Fibroblast of skin of right quadriceps (primary cell): Measurements from ENCODE around the gene PTCRA.
A peak's percentile ranks its signal among the peaks of the same experiment; 100 is the strongest.
"Not testable (repeated sequence)": the region's sequence is repeated elsewhere in the genome, so short reads cannot be mapped to it uniquely, and the experiment has no call there.

ENCODE experiments used
- DNase-seq: peaks from one replicate; pipeline ENCODE4 v3.0.0-alpha.2; 2013

PTCRA gene

DNA sequence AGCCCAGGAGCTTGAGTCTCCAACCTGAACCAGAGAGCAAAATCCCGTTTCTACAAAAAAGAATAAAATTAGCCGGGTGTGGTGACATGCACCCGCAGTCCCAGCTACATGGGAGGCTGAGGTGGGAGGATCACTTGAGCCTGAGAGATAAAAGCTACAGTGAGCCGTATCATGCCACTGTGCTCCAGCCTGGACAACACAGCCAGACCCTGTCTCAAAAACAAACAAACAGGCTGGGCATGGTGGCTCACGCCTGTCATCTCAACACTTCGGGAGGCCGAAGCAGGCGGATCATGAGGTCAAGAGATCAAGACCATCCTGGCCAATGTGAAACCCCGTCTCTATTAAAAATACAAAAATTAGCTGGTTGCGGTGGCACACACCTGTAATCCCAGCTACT, 11.4 kb upstream of the PTCRA start:
- DNase-seq, result no peak

DNA sequence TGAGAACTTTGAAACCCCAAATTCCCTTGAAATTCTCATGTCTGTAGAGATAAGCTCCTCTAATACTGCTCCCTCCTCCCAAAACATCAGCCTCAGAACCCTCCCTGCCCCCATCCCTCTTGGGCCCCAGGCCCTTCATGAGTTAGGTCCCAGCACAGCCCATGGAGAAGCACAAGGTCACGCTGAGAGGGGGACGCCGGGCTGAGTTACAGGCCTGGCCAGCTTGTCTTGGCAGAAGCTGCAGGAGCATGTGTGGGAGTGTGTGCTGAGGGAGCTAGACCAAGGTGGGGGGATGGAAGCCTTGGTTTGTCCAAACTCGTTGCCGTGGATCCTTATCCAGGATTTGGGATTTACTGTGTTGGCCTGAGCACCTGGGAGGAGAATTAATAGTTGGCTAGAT, 8.5 kb upstream of the PTCRA start:
- DNase-seq, result no peak

DNA sequence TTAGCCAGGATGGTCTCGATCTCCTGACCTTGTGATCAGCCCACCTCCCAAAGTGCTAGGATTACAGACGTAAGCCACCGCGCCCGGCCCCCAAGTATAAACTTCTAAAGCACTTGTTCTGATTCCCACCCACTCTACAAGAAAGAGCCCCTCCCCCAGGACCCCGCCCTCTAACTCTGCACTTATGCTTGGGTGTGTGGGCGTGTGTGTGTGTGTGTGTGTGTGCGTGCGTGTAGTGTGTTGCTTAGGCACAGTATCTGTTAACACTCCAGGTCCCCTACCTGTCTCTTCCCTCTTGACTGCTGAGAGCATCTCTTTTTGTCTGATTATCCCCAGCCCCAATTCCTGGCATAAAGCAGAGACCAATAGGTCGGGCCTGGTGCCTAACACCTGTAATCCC, 6.0 kb upstream of the PTCRA start:
- no peak for DNase-seq

DNA sequence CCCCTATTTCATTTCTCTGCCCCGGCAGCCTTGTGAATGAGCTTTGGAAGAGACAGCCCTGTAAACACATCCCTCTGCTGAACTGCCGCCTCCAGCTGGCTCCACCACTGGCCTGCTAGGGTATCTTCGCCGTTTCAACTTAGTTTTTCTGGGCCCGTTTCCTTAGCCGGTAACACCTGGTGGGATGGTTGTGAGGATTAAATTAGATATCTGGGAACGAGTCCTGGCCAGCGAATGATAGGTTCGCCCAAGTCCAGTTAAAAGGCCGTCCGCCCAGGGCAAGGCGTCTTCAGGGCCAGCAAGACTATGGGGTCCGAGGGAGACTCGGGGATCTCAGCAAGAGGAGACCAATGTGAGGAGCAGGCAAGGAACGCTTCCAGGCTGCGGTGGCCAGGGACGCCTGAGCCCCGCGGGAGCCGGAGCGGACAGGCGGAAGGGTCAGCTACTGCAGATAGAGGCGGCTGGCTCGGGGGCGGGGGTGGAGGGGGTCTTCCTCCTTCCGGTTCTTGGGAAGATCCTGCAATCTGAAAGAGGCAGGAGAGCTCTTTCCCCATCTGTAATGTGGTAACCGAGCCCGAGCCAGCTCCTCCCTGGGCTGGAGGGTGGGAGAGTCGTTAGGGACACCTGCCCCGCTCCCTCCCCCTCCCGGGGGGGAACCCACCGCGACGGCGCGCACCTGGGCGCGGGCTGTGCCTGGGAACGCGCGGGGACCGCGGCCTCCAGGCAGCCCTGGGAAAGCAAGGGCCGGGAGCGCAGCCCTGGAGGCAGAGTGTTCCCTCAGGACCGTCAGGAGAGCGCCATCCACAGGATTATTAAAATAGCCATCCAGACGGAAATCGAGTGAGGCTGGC, 4.5 kb upstream of the PTCRA start:
- DNase-seq, result no peak

DNA sequence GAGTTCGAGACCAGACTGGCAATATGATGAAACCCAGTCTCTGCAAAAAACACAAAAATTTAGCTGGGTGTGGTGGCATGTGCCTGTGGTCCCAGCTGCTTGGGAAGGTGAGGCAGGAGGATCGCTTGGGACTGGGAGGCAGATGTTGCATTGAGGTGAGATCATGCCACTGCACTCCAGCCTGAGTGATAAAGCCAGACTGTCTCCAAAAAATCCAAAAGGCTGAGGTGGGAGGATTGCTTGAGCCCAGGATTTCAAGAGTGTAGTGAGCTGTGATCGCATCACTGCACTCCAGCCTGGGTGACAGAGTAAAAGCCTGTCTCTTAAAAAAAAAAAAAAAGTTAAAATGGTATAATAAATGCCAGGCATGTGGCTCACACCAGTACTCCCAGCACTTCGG, 1.3 kb upstream of the PTCRA start:
- DNase-seq, result no peak

DNA sequence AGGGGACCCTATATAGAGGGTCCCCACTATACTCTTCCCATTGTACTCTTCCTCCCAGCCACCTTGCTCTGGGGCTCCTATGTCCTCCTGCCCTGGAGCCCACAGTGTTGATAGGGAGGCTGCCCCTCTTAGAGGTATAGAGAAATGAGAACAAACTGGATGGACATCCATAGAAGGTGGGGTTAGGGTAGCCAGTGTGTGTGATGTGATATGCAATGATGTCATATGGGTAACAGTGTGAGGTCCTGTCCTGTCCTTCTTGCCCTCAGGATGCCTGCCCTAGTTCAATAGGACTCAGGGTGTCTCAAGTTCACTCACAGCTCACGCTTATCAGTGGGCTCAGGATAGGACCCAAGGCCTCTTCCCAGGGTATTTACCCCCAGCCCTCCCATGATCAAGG, 435 bp downstream of the PTCRA start:
- no peak for DNase-seq

DNA sequence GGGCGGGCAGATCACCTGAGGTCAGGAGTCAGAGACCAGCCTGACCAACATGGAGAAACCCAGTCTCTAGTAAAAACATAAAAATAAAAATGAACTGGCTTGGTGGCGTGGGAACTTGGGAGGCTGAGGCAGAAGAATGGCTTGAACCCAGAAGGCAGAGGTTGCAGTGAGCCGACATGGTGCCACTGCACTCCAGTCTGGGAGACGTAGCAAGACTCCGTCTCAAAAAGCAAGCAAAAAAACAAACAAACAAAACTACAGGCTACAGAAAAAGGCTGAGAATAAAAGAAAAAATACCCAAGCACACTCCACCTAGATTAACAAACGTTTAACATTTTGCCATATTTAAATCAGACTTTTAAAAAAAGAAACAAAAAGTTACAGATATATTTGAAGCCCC, 5.9 kb downstream of the PTCRA start:
- DNase-seq, result no peak

DNA sequence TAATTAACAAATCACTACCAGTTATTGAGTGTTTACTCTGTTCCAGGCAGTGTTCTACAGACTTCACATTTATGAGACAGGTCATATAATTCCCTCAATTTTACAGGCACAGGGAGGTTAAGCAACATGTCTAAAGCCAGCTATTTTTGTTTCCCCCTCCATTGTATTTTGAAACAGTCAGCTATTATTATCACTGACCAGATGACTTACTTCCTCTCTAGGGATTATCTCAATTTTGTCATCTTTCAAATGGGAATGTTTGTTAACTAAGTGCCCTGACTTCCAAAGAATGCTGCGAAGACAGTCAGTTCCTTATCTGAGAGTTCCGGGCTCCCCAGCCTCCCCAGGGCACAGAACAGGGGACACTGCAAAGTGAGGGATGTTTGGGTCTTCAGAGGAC, 7.8 kb downstream of the PTCRA start:
- no peak for DNase-seq

DNA sequence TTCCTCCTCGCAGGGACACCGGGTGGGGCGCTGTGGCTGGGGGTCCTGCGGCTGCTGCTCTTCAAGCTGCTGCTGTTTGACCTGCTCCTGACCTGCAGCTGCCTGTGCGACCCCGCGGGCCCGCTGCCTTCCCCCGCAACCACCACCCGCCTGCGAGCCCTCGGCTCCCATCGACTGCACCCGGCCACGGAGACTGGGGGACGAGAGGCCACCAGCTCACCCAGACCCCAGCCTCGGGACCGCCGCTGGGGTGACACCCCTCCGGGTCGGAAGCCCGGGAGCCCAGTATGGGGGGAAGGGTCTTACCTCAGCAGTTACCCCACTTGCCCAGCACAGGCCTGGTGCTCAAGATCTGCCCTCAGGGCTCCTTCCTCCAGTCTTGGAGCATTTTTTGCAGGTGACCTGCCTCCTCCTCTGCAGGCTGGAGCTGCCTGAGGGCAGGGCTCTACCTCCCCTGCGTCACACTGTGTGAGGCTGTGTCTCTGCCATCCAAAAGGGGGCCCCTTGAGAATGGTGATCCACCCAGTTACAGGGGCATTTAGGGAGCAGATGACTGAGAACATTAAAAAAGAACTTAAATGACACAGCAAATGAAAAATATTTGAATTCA, 9.5 kb downstream of the PTCRA start:
- DNase-seq, result no peak

DNA sequence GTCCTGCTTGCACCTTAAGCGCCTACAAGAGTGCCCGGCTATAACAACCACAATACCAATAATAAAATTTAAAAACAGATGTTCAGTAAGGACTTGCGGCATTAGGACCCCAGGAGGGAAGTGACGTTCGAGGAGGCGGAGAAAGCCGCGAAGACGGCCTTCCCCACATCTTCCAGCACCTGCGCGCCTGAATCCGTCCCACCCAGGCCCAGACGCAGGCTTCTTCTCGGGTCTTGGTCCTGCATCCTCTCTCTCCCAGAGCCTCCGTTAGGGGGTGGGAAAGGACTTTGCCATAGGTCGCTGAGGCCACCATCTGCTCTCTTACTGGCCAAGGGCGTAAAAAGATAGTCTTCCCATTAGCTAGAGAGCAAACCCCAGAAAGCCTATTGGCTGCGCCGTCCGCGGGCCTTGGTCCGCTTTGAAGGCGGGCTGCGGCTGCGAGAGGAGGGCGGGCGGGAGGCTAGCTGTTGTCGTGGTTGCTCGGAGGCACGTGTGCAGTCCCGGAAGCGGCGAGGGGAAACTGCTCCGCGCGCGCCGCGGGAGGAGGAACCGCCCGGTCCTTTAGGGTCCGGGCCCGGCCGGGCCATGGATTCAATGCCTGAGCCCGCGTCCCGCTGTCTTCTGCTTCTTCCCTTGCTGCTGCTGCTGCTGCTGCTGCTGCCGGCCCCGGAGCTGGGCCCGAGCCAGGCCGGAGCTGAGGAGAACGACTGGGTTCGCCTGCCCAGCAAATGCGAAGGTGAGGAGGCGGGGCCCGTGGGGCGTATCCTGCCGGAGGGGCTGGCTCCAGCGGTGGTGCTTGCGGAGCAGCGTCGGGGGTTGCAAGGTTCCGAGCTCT, 13.3 kb downstream of the PTCRA start, which contains the start of gene CNPY3:
Gene CNPY3, plus strand, starts transcription at position 495 of the 835 bp plus-strand sequence. Its CDS starts 91 bp downstream, at position 586.
- peak; percentile 98 for DNase-seq

DNA sequence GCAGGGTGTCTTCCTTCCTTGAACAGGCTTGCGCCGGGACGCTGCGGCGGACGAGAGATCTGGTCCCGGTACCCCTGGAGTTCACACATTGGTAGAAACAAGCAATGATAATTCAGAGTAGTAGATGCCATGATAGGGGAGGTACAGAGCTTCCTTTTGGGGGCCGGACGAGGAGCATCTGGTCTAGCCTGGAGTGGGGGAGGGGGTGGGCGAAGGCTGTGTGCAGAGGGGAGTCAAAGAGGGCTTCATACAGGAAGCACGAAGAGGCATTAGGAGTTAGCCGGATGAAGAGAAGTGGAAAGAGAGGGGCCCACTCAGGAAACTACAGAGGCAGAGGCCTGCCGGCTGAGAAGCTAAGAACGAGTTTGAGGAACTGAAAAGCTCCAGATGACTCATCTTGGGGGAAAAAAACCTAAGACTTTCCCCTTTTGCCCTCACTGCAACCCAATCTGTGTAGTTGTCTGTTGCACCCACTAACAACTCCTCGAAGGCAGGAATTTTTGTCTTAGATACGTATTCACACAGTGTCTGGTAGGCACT, 14.0 kb downstream of the PTCRA start:
- DNase-seq, result peak; percentile 75

DNA sequence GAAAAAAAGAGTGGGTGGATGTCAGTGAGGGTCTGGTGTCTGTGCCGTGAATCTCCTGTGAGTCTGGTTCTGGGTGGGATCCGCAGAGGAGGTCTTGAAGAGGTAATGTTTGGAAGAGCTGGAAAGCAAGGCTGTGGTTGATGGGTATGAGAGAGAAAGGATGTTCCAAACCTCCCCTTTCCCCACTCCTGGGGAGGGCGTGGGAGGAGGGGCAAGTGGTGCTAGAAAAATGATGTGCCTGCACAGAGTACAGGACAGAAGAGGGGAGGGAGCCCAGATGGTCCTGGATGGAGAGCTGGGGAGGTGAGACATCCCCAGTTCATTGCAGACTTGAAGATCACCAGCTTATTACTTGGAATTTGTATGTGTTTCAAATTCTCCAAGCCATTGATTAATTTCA, 16.6 kb downstream of the PTCRA start:
- no peak for DNase-seq

DNA sequence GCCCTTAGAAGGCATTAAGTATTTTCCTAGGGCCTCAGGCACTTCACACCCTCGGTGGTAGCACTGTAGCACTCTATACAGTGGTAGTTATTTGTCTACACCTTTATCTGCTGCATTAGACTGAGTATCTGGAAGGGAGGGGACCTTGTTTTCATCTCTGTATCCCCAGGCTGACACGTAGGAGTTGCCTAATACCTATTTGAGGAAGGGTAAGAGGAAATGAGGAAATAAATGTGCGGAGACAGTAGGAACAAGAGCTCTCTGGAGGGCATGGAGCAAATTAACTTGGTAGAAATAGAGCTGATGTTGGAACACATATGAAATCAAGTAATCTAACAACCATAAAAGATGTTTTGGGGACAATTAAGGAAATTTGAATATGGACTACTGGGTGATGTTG, 17.4 kb downstream of the PTCRA start:
- DNase-seq, result no peak

DNA sequence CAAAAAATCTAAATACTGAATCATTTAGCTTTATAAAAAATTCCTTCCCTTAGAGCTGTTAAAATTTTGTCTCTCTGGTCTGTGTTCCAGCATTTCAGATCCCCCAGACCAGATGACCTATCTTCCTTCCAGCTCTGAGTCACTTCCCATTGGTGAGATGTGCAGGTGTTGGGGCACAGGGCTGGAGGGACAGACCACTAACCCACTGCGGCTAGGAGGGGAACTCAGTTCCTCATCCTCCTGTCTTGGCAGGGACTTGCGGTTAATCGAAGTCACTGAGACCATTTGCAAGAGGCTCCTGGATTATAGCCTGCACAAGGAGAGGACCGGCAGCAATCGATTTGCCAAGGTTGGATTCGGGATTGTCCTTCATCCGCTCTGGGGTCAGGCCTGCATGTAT, 19.5 kb downstream of the PTCRA start:
- no peak for DNase-seq

DNA sequence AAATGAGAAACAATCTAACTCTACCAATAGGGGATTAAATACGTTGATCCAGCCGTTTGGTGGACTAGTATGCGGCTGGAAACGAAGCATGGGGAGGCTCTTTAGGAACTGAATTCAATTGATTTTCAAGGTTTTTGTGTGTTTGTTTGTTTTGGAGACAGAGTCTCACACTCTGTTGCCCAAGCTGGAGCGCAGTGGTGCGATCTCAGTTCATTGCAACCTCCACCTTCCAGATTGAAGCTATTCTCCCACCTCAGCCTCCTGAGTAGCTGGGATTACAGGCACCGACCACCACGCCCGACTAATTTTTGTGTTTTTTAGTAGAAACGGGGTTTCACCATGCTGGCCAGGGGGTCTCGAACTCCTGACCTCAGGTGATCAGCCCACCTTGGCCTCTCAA, 20.5 kb downstream of the PTCRA start:
- no peak for DNase-seq

DNA sequence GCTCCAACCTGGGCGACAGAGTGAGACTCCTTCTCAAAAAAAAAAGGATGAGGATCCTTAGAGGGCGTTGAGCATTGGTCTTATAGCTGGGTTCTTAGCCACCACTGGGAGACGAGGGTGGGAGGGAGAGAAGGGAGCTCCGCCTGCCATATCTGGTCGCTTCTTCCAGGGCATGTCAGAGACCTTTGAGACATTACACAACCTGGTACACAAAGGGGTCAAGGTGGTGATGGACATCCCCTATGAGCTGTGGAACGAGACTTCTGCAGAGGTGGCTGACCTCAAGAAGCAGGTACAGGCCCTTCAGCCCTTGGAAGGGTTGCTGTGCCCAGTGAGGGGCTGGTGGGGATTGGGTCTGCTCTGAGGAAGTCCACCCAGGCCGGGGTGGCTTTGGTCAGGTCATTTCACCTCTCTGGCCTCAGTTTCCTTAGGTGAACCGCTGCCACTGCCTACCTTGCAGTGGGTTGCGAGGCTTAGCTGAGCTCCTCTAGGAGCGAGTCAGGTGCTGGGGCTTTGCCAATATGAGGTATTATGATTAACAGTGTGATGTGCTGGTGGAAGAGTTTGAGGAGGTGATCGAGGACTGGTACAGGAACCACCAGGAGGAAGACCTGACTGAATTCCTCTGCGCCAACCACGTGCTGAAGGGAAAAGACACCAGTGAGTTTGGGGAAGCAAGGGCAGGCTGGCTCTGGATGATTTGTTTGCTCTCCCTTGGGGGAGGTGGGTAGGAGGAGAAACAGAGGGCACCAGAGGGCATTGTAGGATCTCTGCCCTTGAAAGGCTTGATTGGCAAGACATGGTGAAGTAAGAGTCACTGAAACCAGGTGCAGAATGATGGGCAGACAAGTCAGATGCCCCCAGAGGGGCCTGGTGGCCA, 21.9 kb downstream of the PTCRA start:
- DNase-seq, result no peak

DNA sequence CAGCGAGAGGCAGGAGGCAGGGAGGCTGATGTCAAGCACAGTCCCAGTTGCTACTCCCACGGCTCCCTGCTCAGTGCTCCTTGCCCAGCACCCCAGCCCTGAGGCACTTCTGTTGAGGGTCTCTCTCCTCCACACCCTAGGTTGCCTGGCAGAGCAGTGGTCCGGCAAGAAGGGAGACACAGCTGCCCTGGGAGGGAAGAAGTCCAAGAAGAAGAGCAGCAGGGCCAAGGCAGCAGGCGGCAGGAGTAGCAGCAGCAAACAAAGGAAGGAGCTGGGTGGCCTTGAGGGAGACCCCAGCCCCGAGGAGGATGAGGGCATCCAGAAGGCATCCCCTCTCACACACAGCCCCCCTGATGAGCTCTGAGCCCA, 22.6 kb downstream of the PTCRA start:
- DNase-seq, result no peak

DNA sequence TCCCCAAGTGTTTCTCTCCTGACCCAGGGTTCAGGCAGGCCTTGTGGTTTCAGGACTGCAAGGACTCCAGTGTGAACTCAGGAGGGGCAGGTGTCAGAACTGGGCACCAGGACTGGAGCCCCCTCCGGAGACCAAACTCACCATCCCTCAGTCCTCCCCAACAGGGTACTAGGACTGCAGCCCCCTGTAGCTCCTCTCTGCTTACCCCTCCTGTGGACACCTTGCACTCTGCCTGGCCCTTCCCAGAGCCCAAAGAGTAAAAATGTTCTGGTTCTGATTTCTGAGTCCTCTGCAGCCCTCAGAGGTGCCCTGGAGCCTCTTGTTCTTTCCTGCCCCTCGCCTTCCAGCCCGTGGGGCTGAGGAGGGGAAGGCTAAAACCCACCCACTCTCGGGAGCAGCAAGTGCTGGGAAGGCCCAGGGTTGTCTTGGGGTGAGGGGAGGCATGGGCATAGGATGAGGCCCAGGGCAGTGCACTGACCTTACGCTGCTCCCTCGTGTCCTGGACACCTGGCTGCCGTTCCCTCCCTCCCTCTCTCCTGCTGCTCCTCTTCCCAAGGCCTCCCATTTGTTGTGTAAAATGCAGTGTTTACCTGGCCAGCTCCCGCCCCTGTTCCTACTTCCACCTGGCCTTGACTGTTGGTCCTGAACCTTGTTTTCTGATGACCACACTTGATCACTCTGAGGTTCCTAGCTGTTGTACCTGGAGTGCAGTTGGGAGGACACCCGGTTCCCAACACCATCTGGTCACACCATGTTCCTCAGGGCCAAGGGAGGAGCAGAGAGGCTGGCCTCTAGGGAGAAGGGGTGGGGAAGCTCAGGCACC, 23.3 kb downstream of the PTCRA start:
- DNase-seq, result no peak

DNA sequence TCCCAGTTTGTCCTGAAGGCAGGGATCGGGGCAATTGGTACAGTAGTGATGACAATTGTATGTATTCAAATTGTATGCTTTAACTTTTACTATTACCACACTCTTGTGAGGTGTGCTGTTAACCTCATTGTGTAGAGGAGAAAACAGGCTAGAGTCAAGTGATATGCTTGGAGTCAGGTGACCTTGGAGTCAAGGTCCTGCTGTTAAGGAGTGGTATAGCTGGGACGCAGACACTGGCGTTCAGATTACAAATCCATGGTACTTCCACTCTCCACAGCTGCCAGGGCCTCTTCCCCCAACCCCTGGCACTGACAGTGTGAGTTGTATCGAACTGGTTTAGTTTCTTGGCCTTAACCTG, 23.9 kb downstream of the PTCRA start:
- no peak for DNase-seq

DNA sequence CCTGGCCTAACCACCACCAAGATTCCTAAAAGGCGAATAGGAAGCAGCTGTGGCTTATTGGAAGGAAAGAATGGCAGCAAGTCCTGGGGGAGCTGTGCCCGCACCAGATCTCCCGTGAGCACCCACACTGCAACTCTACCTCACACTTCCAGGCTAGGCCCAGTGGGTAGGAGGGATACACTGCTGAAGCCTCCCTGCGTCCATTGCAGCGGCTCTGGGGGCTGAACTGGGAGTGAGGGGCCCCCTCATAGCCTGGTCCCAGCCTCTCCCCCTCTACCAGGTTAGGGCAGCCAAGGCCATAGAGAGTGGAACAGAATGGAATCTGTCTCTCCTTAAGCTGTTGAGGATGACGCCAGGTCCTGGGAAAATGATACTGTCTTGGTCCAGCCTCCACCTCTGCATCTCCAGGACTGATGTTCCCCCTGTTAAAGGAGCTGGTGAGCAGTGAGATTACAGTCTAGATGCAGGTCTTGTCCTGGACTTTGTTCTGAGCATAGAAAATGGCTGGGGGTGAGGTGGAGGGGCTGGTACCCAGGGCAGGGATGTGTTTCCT, 24.7 kb downstream of the PTCRA start:
- no peak for DNase-seq

DNA sequence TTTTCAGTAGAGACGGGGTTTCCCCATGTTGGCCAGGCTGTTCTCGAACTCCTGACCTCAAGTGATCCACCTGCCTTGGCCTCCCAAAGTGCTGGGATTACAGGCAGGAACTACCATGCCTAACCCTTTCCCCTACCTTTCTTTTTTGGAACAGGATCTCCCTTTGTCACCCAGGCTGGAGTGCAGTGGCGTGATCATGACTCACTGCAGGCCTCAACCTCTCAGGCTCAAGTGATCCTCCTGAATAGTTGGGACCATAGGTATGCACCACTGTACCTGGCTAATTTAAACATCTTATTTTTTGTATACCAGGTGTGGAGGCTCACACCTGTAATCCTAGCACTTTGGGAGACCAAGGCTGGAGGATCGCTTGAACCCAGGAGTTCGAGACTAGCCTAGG, 25.5 kb downstream of the PTCRA start:
- DNase-seq, result not testable (repeated sequence)
